HPDE6-E6E7 (cell line): Measurements from ENCODE around the gene LGI1.
"Not testable (repeated sequence)": the region's sequence is repeated elsewhere in the genome, so short reads cannot be mapped to it uniquely, and the experiment has no call there.

Experiments used
- DNase-seq: peaks from one replicate; pipeline ENCODE4 v3.0.0; 2011; ENCODE audit warnings: missing footprints; ENCODE audit errors: extremely low spot score

LGI1 gene

GRCh38 chr10:93807371-93807770, 49.6 kb downstream of the LGI1 start:
- DNase-seq, result no peak

- no peak for DNase-seq
Observed at GRCh38 chr10:93812659-93813338, 55.1 kb downstream of the LGI1 start.

DNA sequence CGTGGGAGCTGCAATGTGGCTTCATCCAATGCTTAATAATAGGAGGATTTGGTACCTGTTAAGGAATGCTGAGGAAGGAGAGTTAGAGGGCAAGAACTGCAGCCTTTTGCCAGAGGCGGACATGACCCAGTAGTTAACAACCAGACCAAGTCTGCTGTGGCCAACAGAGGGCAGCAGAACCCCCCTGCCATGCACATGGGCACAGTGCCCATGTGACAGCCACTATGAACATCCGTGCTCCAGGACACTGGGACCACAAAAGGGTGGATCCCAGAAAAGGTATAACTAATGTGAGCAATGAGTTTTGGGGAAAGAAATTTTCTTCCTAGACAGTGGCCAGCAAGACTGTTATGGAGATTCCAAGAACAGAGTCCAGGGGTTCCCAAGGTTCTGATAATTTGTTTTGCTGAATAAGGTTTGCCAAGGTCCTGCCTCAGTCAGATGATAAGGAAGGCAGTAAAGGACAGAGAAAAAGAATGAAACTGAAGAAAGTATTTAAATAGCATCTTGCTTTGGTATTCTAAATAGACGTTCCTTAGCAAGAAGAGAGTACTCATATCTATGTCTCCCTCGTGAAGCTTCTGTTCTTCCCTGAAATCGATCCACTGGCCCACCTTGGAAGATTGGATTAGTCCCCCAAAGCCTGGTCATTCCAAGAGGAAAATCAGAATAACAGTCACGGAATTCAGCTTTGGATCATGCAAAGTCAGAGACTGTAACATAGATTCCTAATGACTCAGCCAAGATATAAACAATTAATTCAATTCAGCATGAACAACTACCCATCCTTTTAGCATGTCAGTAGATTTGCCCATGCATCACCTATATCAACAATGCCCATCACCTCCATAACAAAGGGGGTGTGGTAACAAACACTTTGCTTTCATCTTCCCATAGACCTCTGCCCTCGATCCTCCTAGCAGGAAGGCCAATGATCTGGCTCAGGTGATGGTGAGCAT, 56.0 kb downstream of the LGI1 start:
- DNase-seq, result peak; percentile 29

GRCh38 chr10:93815304-93816096, 57.8 kb downstream of the LGI1 start:
- no peak for DNase-seq

DNA sequence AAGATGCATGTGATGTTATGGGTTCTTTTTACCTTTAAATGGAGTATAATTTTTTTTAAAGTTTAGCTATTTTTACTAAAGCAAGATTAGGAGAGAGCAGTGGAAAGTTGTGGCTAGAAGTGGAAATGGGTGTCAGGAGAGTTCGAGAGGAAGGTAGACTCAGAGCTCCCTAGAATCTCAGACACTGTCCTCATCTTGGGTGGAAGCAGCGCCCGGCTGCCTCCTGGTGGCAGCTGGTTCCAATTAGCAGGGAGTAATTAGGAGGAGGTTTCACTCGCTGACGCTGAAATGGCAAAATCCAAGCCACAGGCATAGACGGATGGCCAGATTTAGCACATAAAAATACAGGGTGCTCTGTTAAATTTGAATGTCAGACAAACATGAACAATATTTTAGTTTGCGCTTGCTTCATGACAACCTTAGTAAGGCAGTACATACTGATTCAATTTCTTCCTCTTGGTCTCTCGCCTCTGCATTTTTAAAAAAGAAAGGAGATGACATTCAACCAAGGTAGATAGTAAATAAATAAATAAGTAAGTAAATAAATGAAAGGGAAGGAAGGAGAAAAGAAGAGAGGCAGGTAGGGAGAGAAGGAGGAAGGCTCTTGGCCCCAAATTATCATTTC, 58.5 kb downstream of the LGI1 start:
- DNase-seq, result peak; percentile 66

DNA sequence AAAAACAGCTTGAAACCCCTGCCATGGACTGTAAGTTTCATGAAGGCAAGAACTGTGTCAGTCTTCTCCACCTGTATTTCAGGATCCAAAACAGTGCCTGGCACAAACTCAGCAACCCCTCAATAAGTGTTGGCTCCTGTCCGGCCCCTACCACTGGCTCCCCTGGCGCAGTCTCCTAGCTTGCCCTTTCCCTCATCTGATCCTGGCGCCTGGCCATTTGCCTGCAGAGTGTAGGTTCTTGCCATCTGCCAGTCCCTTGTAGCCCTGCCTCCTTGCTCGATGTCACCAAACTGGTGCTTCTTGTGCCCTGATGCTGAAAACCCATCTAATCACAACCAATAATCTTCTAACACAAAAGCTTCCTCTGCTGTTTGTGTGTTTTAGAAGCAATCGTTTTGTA, 60.4 kb downstream of the LGI1 start:
- no peak for DNase-seq

DNA sequence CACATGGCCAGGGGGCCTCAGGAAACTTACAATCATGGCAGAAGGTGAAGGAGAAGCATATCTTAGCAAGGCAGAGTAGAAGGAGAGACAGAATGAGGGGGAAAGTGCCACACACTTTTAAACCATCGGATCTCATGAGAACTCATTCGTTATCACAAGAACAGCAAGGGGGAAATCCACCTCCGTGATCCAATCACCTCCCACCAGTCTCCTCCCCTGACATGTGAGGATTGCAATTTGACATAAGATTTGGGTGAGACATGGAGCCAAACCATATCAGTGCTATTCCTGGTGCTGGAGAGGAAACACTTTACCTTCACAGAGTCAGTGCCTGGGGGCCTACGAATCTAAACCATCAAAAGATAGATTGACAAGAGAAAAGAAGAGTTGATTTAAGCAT, 61.8 kb downstream of the LGI1 start:
- no peak for DNase-seq

- DNase-seq, result no peak
Observed at GRCh38 chr10:93820434-93820833, 62.7 kb downstream of the LGI1 start.

GRCh38 chr10:93821051-93821772, 63.5 kb downstream of the LGI1 start:
- no peak for DNase-seq

DNA sequence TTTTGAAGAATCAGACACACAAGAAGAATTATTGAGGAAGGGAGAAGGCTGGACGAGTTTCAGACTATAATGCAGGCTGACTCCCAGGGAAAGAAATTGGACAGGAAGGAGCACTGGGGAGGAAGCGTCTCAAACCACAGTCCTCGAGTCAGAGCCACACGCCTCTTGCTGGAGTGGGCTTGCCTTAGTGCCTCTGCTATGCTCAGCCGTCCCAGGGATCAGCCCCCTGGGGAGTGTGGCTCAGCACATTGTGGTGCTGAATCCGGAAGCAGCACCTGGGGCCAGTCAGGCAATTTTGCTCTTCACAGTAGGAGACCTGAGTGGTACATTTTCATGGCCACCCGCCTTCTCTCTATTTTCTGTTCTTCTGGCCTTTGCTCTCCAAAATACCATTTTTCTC, 68.6 kb downstream of the LGI1 start:
- DNase-seq, result no peak

GRCh38 chr10:93827056-93827804, 69.5 kb downstream of the LGI1 start:
- DNase-seq, result no peak

DNA sequence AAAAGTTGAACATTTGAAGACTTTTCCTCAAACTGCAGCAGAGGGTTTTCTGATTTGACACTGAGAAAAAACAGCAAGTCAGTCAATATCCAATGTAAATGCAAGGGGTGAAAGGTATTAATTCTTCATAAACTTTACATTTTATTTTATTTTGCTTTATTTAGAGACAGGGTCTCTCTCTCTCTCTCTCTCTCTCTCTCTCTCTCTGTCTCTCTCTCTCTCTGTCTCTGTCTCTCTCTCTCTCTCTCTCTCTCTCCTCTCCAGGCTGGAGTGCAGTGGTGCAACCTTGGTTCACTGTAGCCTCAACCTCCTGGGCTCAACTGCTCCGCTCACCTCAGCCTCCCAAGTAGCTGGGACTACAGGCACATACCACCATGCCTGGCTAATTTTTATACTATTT, 73.3 kb downstream of the LGI1 start:
- not testable (repeated sequence) for DNase-seq

GRCh38 chr10:93835770-93836169, 78.0 kb downstream of the LGI1 start:
- no peak for DNase-seq

GRCh38 chr10:93837822-93838221, 80.1 kb downstream of the LGI1 start:
- DNase-seq, result no peak

GRCh38 chr10:93838278-93838677, 80.5 kb downstream of the LGI1 start:
- no peak for DNase-seq

GRCh38 chr10:93841961-93842360, 84.2 kb downstream of the LGI1 start:
- DNase-seq, result no peak

DNA sequence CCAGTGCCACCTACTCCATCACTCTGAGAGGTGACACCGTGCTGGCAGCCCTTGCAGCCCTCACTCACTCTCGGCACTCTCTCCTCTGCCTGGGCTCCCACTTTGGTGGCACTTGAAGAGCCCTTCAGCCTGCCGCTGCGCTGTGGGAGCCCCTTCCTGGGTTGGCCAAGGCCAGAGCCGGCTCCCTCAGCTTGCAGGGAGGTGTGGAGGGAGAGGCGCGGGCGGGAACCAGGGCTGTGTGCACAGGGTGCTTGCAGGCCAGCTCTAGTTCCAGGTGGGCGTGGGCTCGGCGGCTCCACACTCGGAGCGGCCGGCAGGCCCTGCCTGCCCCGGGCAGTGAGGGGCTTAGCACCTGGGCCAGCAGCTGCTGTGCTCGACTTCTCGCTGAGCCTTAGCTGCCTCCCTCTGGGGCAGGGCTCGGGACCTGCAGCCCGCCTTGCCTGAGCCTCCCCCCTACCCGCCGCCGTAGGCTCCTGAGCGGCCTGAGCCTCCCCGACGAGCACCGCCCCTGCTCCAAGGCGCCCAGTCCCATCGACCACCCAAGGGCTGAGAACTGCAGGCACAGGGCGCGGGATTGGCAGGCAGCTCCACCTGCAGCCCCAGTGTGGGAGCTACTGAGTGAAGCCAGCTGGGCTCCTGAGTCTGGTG, 87.4 kb downstream of the LGI1 start:
- no peak for DNase-seq
